SH-SY5Y (cell line): ENCODE measurements around the gene AMBP.

Experiments
- GATA2 ChIP-seq: IDR thresholded peaks from 2 replicates; pipeline ENCODE4 v1.6.1; 2011; ENCODE audit warnings: mild to moderate bottlenecking, low read depth, low read length
- GATA3 ChIP-seq: IDR thresholded peaks from 2 replicates; pipeline ENCODE4 v1.6.1; 2011; ENCODE audit warnings: low read depth, mild to moderate bottlenecking, low read length, moderate library complexity

DNA sequence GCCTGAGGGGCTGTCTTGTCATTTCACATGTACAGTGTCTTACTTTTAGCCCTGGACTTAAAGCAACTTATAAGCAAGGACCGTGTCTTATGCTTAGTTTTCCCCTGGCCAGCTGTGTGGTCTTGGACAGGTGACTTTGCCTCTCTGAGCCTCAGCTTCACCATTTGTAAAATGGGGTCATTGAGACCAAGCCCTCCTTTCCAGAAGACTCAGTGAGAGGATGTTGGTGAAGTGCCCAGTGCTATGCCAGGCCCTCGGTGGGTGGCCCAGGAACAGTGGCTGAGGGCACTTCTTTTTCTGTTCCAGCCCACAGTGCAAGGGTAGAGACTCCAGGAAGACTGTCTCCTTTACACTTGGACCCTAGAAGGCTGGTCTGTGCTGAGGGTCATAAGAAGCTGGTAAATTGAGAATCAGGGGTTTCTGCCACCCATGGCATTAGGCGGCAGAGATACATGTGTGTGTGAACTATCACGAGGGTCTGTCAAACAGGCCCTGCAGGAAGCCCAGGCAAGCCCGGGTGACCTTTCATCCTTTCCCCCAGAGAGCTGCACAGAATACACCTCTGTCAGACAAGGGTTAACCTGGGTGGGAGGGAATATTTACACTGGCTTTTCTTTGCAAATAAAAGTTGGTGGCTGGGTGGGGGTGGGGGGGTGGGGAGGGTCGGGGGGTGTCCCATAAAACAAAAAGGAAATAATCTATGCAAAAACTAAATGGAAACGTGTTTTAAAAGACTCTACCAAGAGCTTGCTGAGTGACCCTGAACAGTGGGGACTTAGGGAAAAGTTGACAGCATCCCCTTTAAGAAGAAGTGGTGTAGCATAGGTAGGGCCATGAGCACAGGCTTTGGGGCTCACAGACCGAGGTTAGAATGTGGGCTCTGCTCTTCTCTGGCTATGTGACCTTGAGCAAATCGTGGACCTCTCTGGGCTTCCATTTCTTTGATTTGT lies 41.4 kb upstream of the AMBP start:
- TF ChIP-seq GATA2 (no peak), GATA3 (no peak)
